Endothelial cell of umbilical vein (primary cell): ENCODE results near the gene ABCB9. TPM values are rescaled to one million over a fixed set of nuclear protein-coding genes. Genes with fewer than 3 reads are reported as not detected.

Experiments
- BruUV-seq: library from RNA; stranded (reverse); fragments of 400-500 nt; replicated peaks from 2 replicates; lab custom pipeline; 2021; lab: Mats Ljungman, UMichigan
- CTCF ChIA-PET: fragments of 300-600, 350-600 bp; sonication (Branson Sonifier 250); formaldehyde crosslinking; loops from one replicate; lab custom pipeline; 2021; ENCODE audit warnings: antibody characterized with exemption, inconsistent platforms; lab: Charles Lee
- POLR2A ChIA-PET: fragments of 300-600, 350-600 bp; sonication (Branson Sonifier 250); formaldehyde crosslinking; loops from one replicate; lab custom pipeline; 2021; ENCODE audit warnings: antibody characterized with exemption, inconsistent platforms; lab: Charles Lee
- DNase-seq: peaks from one replicate; pipeline ENCODE4 v3.0.0-alpha.2; 2011; ENCODE audit warnings: low read depth, low spot score
- FAIRE-seq: peaks from 2 replicates; lab custom pipeline; 2011; peaks lifted over from hg19 to GRCh38; lab: Jason Lieb, UNC
- H2AFZ ChIP-seq: 2 replicates; pipeline ENCODE4 v1.6.0; 2012; ENCODE audit warnings: low read depth, low read length, control low read depth, inconsistent platforms
- H3K27ac ChIP-seq: 2 replicates; pipeline ENCODE4 v1.5.1; 2011; ENCODE audit warnings: low read depth, mild to moderate bottlenecking, control low read depth, low read length, moderate library complexity; ENCODE audit not compliant: insufficient read depth
- H3K27me3 ChIP-seq, 2 experiments: 2 replicates each; pipeline versions ENCODE4 v1.6.0 to v1.6.1; 2011; ENCODE audit warnings: low read length in 2 of 2, mixed read lengths in 1 of 2; ENCODE audit not compliant: control insufficient read depth in 2 of 2, insufficient read depth in 2 of 2
- H3K36me3 ChIP-seq, 2 experiments: 2 replicates in 1 of 2; 3 replicates in 1 of 2; pipeline ENCODE4 v1.5.1; 2011; ENCODE audit warnings: low read length in 2 of 2, mild to moderate bottlenecking in 1 of 2, moderate library complexity in 1 of 2; ENCODE audit not compliant: control insufficient read depth in 2 of 2, insufficient read depth in 2 of 2; ENCODE audit errors: extremely low read depth in 1 of 2
- H3K4me1 ChIP-seq: 3 replicates; pipeline ENCODE4 v1.5.1; 2011; ENCODE audit warnings: mild to moderate bottlenecking, low read length; ENCODE audit not compliant: control insufficient read depth, insufficient read depth; ENCODE audit errors: extremely low read depth
- H3K4me2 ChIP-seq: 2 replicates; pipeline ENCODE4 v1.6.1; 2011; ENCODE audit warnings: low read length, control low read depth, mixed read lengths; ENCODE audit not compliant: insufficient read depth
- H3K4me3 ChIP-seq, 3 experiments: fragments of 200-600 bp in 1 of 3; sonication (generic), shearing (Covaris generic) in 1 of 3; replicated peaks in 1 of 3; 2 replicates each; pipeline ENCODE4 v1.5.1; 2011 to 2016; ENCODE audit warnings: control low read depth in 3 of 3, low read length in 3 of 3, mild to moderate bottlenecking in 2 of 3, inconsistent platforms in 1 of 3, low read depth in 1 of 3, moderate library complexity in 1 of 3; ENCODE audit not compliant: insufficient read depth in 1 of 3
- H3K79me2 ChIP-seq: 2 replicates; pipeline ENCODE4 v1.6.0; 2012; ENCODE audit warnings: low read length, inconsistent platforms; ENCODE audit not compliant: control insufficient read depth, insufficient read depth
- H3K9ac ChIP-seq: replicated peaks from 2 replicates; pipeline ENCODE3; 2011; ENCODE audit warnings: low read length, control low read depth; ENCODE audit not compliant: insufficient read depth; ENCODE audit errors: extremely low read depth
- H3K9me1 ChIP-seq: replicated peaks from 3 replicates; pipeline ENCODE4 v1.6.0; 2011; ENCODE audit warnings: mild to moderate bottlenecking, low read length; ENCODE audit not compliant: control insufficient read depth, insufficient read depth; ENCODE audit errors: extremely low read depth
- H3K9me3 ChIP-seq: replicated peaks from 2 replicates; pipeline ENCODE4 v1.5.1; 2012; ENCODE audit warnings: low read length, inconsistent platforms; ENCODE audit not compliant: control insufficient read depth, insufficient read depth
- H4K20me1 ChIP-seq: replicated peaks from 2 replicates; pipeline ENCODE3; 2011; ENCODE audit warnings: mild to moderate bottlenecking, low read length; ENCODE audit not compliant: control insufficient read depth, insufficient read depth; ENCODE audit errors: extremely low read depth
- EZH2 ChIP-seq: IDR thresholded peaks from 2 replicates; pipeline ENCODE4 v1.6.1; 2012; ENCODE audit warnings: borderline replicate concordance, low read depth, mild to moderate bottlenecking, moderate library complexity, low read length, inconsistent platforms; ENCODE audit not compliant: severe bottlenecking
- FOS ChIP-seq: IDR thresholded peaks from 2 replicates; pipeline ENCODE4 v1.6.1; 2011; ENCODE audit warnings: mild to moderate bottlenecking, low read length, moderate library complexity, borderline replicate concordance; ENCODE audit not compliant: insufficient read depth
- GATA2 ChIP-seq: IDR thresholded peaks from 2 replicates; pipeline ENCODE4 v1.7.0; 2011; ENCODE audit warnings: low read depth, mild to moderate bottlenecking, moderate library complexity, mixed read lengths, low read length; ENCODE audit not compliant: insufficient read length, insufficient read depth
- JUN ChIP-seq: IDR thresholded peaks from 2 replicates; pipeline ENCODE4 v1.6.1; 2011; ENCODE audit warnings: borderline replicate concordance, low read depth; ENCODE audit not compliant: insufficient read length, insufficient read depth
- MYC ChIP-seq: IDR thresholded peaks from one replicate; pipeline ENCODE4 v1.6.1; 2011; ENCODE audit warnings: mild to moderate bottlenecking, low read depth, low read length
- POLR2A ChIP-seq: IDR thresholded peaks from 2 replicates; pipeline ENCODE4 v1.6.1; 2012; ENCODE audit warnings: low read depth, mild to moderate bottlenecking, control low read depth, low read length
- POLR2AphosphoS5 ChIP-seq: IDR thresholded peaks from 2 replicates; pipeline ENCODE4 v1.6.1; 2012; ENCODE audit warnings: low read depth, mild to moderate bottlenecking, control low read depth, low read length, moderate library complexity; ENCODE audit not compliant: insufficient read depth
- dilution Hi-C: fragments of 300-500 bp; cut with MboI; formaldehyde crosslinking; loops from one replicate; pipeline ENCODE4 v1.15.0; 2019; ENCODE audit warnings: low sequenced_read_pairs; ENCODE audit not compliant: extremely low pct_ligation_motif_present
- intact Hi-C: fragments of 100-400 bp; cut with micrococcal nuclease; formaldehyde crosslinking; loops from one replicate; pipeline ENCODE4 v1.10.0; 2022
- polyA plus RNA-seq, 4 experiments: library from polyadenylated mRNA; depleted of rRNA in 3 of 4; stranded (reverse) in 3 of 4; unstranded in 1 of 4; fragments of >200 nt; gene quantifications; 2 replicates each; pipeline versions ENCODE4 v1.2.1 to v1.2.3, GENCODE V29; 2011 to 2012; ENCODE audit warnings: missing spikeins in 1 of 4
- total RNA-seq: library from RNA; stranded (reverse); gene quantifications from 2 replicates; pipeline ENCODE4 v1.2.3, GENCODE V29; 2021
- TF ChIP-seq, protein P1 (sequence below): IDR thresholded peaks from 2 replicates; pipeline ENCODE4 v1.6.1; 2011; ENCODE audit not compliant: insufficient read depth, insufficient read length
- TF ChIP-seq, protein P2 (sequence below), 2 donors: IDR thresholded peaks; 1 replicate in 1 of 2; 2 replicates in 1 of 2; pipeline ENCODE4 v1.5.1; 2011; ENCODE audit warnings: low read length in 2 of 2, mild to moderate bottlenecking in 2 of 2, moderate library complexity in 2 of 2, control low read depth in 1 of 2, inconsistent platforms in 1 of 2, low read depth in 1 of 2; ENCODE audit not compliant: insufficient read depth in 1 of 2; ENCODE audit errors: extremely low read depth in 1 of 2

Gene ABCB9
- total and polyA plus RNA-seq, 2 donors (not counting 3 experiments of a cell fraction or from before 2014, with no cell fraction given) = 11.7 to 16.9 TPM

DNA sequence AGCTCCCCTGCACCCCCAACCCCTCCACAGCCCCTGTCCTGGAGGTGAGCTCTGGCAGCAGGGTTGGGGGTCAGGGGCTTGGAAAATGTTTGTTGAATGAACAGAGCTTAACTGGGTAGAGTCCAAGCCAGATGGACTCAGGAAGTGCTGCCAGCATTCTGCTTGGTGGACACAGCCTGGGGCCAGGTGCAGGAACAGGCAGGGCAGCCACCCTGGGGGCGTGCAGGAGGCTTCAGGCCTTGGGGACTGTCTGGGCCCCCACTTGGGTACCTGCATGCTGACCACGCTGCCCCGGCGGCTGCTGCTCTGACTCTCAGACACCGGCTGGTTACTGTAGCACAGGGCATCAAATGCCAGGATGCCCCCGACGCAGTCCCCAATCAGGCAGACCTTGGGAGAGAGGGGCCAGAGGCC, 29.9 kb upstream of the ABCB9 start:
- no peaks in the 10 kb centered on the region for H3K36me3 ChIP-seq
- no peak overlapping the region for H2AFZ ChIP-seq
- H3K4me1 ChIP-seq = no peaks in the 10 kb centered on the region
- H3K4me3 ChIP-seq = no peak overlapping the region
- no TSS peak for BruUV-seq
- intact Hi-C loops (no loop called here), dilution Hi-C loops (no loop called here)
- no peaks in the 10 kb centered on the region for H4K20me1 ChIP-seq
- H3K4me2 ChIP-seq = no peak overlapping the region
- DNase-seq (no peak), FAIRE-seq (no peak)
- H3K9me1 ChIP-seq = no peaks in the 10 kb centered on the region
- no peak overlapping the region for H3K9ac ChIP-seq
- POLR2A ChIA-PET = no interaction called here
- CTCF ChIA-PET = interaction anchor here (1.1 kb wide), 1 partner anchor 242 kb away, joined by 3 read pairs; no protein-coding TSS in a partner anchor
- no peaks in the 10 kb centered on the region for H3K9me3 ChIP-seq
- no peaks in the 10 kb centered on the region for H3K79me2 ChIP-seq
- TF ChIP-seq POLR2A (no peak), MYC (no peak), POLR2AphosphoS5 (no peak), GATA2 (no peak), EZH2 (no peak), FOS (no peak), JUN (no peak)
- TF ChIP-seq, protein P1, sequence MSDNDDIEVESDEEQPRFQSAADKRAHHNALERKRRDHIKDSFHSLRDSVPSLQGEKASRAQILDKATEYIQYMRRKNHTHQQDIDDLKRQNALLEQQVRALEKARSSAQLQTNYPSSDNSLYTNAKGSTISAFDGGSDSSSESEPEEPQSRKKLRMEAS = no peak
- TF ChIP-seq, protein P2, sequence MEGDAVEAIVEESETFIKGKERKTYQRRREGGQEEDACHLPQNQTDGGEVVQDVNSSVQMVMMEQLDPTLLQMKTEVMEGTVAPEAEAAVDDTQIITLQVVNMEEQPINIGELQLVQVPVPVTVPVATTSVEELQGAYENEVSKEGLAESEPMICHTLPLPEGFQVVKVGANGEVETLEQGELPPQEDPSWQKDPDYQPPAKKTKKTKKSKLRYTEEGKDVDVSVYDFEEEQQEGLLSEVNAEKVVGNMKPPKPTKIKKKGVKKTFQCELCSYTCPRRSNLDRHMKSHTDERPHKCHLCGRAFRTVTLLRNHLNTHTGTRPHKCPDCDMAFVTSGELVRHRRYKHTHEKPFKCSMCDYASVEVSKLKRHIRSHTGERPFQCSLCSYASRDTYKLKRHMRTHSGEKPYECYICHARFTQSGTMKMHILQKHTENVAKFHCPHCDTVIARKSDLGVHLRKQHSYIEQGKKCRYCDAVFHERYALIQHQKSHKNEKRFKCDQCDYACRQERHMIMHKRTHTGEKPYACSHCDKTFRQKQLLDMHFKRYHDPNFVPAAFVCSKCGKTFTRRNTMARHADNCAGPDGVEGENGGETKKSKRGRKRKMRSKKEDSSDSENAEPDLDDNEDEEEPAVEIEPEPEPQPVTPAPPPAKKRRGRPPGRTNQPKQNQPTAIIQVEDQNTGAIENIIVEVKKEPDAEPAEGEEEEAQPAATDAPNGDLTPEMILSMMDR (IDR thresholded peaks at IDR 0.05; ENCODE audit: extremely low read depth in 1 of 2, insufficient read depth in 1 of 2, low read depth in 1 of 2, low read length in 2 of 2) = no peak
- no peaks in the 10 kb centered on the region for H3K27me3 ChIP-seq
- no peak overlapping the region for H3K27ac ChIP-seq
